Measurements from ENCODE around the gene TMEM245.

Gene TMEM245

DNA sequence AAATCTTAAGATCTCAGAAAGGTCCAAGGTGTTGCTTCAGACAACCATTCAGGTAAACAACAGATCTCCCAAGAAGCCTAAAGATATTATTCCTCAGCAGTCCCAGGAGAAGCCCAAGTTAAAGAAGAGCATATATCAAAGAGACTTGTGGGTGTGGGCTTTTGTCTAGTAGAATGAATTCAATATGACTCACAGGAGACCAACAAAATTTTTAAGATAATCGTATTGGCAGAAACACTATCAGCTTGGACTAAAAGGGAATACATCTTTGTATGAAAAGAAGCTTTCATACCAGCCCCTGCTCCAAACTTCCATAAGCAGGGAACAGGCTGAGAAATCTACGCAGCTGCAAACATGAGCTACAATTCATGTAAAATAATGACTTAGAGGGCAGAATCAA, 116.6 kb downstream of the TMEM245 start:
- Histone ChIP-seq H3K9ac (ENCODE audit: low read length) (no peak overlapping the region), H3K18ac (ENCODE audit: low read depth in 1 of 2, low read length in 2 of 2) (no peak overlapping the region), H3K36me3 (ENCODE audit: control insufficient read depth in 1 of 2, insufficient read depth in 2 of 2, low read depth in 1 of 2, low read length in 2 of 2) (peaks cover 3 to 18% of the 10 kb centered on the region in 2 experiments), H3K27me3 (ENCODE audit: control insufficient read depth in 1 of 2, insufficient read depth in 1 of 2, low read length in 2 of 2) (no peaks in the 10 kb centered on the region), H3K23ac (ENCODE audit: low read length in 2 of 2) (no peak overlapping the region), H3K9me3 (ENCODE audit: control insufficient read depth, low read length) (peaks cover 16% of the 10 kb centered on the region), H2BK15ac (ENCODE audit: low read depth, poor library complexity, severe bottlenecking) (no peak overlapping the region), H4K8ac (ENCODE audit: low read length) (no peak overlapping the region), H2BK12ac (ENCODE audit: low read length in 2 of 2) (no peak overlapping the region), H3K4me2 (ENCODE audit: low read length, poor library complexity, severe bottlenecking) (no peak overlapping the region), H4K91ac (ENCODE audit: low read length) (no peak overlapping the region), H3K4ac (ENCODE audit: low read depth in 1 of 2, low read length in 2 of 2) (no peak overlapping the region), H2AK5ac (ENCODE audit: low read length, severe bottlenecking) (no peak overlapping the region), H3K14ac (ENCODE audit: low read length in 2 of 2) (no peak overlapping the region), H3K4me3 (ENCODE audit: insufficient read depth in 1 of 2, low read depth in 1 of 2, low read length in 2 of 2) (peak overlapping the region in 1 of 2 experiments; percentile 38), H3K4me1 (ENCODE audit: control insufficient read depth, insufficient read depth, low read depth, low read length) (no peaks in the 10 kb centered on the region), H2AFZ (ENCODE audit: low read depth, low read length) (no peak overlapping the region), H2BK120ac (ENCODE audit: low read depth, low read length) (no peak overlapping the region), H3K27ac (ENCODE audit: low read length, poor library complexity, severe bottlenecking) (no peak overlapping the region), H2BK5ac (ENCODE audit: low read depth, low read length, poor library complexity, severe bottlenecking) (no peak overlapping the region), H3K79me1 (replicated peaks; ENCODE audit: low read length, poor library complexity, severe bottlenecking) (peaks cover 4% of the 10 kb centered on the region)
- 93% methylated on average over 2 of the region's 2 CpGs for WGBS
- DNase-seq, result no peak

DNA sequence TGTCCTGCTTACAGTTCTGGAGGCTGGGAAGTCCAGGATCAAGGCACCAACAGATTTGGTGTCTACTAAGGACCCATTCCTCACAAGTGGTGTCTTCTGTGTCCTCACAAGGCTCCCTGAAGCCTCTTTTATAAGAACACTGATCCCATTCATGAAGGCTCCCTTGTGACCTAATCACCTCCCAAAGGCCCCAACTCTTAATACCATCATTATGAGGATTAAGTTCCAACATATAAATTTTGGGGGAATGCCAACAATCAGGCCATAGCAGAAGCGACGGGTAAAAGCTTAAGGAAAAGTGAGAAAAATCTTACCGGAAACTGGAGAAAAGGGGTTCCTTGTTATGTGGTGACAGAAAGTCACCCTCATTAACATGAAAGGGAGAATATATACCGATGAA, 117.6 kb downstream of the TMEM245 start:
- H3K18ac ChIP-seq (ENCODE audit: low read depth in 1 of 2, low read length in 2 of 2), result no peak overlapping the region
- no peak overlapping the region for H3K27ac ChIP-seq (ENCODE audit: low read length, poor library complexity, severe bottlenecking)
- no peak overlapping the region for H2BK120ac ChIP-seq (ENCODE audit: low read depth, low read length)
- H4K8ac ChIP-seq (ENCODE audit: low read length), result no peak overlapping the region
- peaks cover 16% of the 10 kb centered on the region for H3K9me3 ChIP-seq (ENCODE audit: control insufficient read depth, low read length)
- no peak overlapping the region for H3K4ac ChIP-seq (ENCODE audit: low read depth in 1 of 2, low read length in 2 of 2)
- H3K4me2 ChIP-seq (ENCODE audit: low read length, poor library complexity, severe bottlenecking), result no peak overlapping the region
- H3K9ac ChIP-seq (ENCODE audit: low read length), result no peak overlapping the region
- no peak overlapping the region for H2AFZ ChIP-seq (ENCODE audit: low read depth, low read length)
- no peak overlapping the region for H2AK5ac ChIP-seq (ENCODE audit: low read length, severe bottlenecking)
- H3K4me3 ChIP-seq (ENCODE audit: insufficient read depth in 1 of 2, low read depth in 1 of 2, low read length in 2 of 2), result no peak overlapping the region
- 96% methylated on average over 4 of the region's 4 CpGs for WGBS
- H4K91ac ChIP-seq (ENCODE audit: low read length), result no peak overlapping the region
- no peaks in the 10 kb centered on the region for H3K27me3 ChIP-seq (ENCODE audit: control insufficient read depth in 1 of 2, insufficient read depth in 1 of 2, low read length in 2 of 2)
- no peak overlapping the region for H2BK5ac ChIP-seq (ENCODE audit: low read depth, low read length, poor library complexity, severe bottlenecking)
- H2BK15ac ChIP-seq (ENCODE audit: low read depth, poor library complexity, severe bottlenecking), result no peak overlapping the region
- no peak overlapping the region for H3K23ac ChIP-seq (ENCODE audit: low read length in 2 of 2)
- peaks cover 3 to 21% of the 10 kb centered on the region in 2 experiments for H3K36me3 ChIP-seq (ENCODE audit: control insufficient read depth in 1 of 2, insufficient read depth in 2 of 2, low read depth in 1 of 2, low read length in 2 of 2)
- no peak overlapping the region for H3K14ac ChIP-seq (ENCODE audit: low read length in 2 of 2)
- H3K4me1 ChIP-seq (ENCODE audit: control insufficient read depth, insufficient read depth, low read depth, low read length), result no peaks in the 10 kb centered on the region
- no peak for DNase-seq
- peaks cover 11% of the 10 kb centered on the region for H3K79me1 ChIP-seq (replicated peaks; ENCODE audit: low read length, poor library complexity, severe bottlenecking)
- no peak overlapping the region for H2BK12ac ChIP-seq (ENCODE audit: low read length in 2 of 2)

DNA sequence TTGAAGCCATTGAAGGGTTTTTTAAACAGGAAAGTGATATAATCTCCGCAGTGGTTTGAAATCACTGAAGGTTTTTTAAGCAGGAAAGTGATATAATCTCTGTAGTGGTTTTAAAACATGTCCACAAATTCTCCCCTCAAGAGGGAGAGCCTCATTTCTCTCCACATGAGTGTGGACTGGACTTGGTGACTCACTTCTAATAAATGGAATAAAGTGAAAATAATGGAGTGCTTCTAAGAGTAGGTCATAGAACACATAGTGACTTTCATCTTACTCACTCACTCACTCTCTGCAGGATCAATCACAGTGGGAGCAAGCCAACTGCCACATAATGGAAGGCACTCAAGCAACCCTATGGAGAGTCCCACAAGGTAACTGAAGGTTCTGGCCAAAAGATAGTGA, 118.5 kb downstream of the TMEM245 start:
- Histone ChIP-seq H3K14ac (ENCODE audit: low read length in 2 of 2) (no peak overlapping the region), H4K8ac (ENCODE audit: low read length) (no peak overlapping the region), H3K9me3 (ENCODE audit: control insufficient read depth, low read length) (peaks cover 16% of the 10 kb centered on the region), H3K27ac (ENCODE audit: low read length, poor library complexity, severe bottlenecking) (peak overlapping the region; percentile 55), H3K9ac (ENCODE audit: low read length) (peak overlapping the region; percentile 15), H2AK5ac (ENCODE audit: low read length, severe bottlenecking) (no peak overlapping the region), H3K18ac (ENCODE audit: low read depth in 1 of 2, low read length in 2 of 2) (no peak overlapping the region), H2AFZ (ENCODE audit: low read depth, low read length) (no peak overlapping the region), H2BK12ac (ENCODE audit: low read length in 2 of 2) (no peak overlapping the region), H3K4me2 (ENCODE audit: low read length, poor library complexity, severe bottlenecking) (no peak overlapping the region), H3K23ac (ENCODE audit: low read length in 2 of 2) (no peak overlapping the region), H3K4ac (ENCODE audit: low read depth in 1 of 2, low read length in 2 of 2) (no peak overlapping the region), H2BK15ac (ENCODE audit: low read depth, poor library complexity, severe bottlenecking) (no peak overlapping the region), H3K36me3 (ENCODE audit: control insufficient read depth in 1 of 2, insufficient read depth in 2 of 2, low read depth in 1 of 2, low read length in 2 of 2) (peaks cover 3 to 25% of the 10 kb centered on the region in 2 experiments), H2BK120ac (ENCODE audit: low read depth, low read length) (no peak overlapping the region), H3K27me3 (ENCODE audit: control insufficient read depth in 1 of 2, insufficient read depth in 1 of 2, low read length in 2 of 2) (no peaks in the 10 kb centered on the region), H2BK5ac (ENCODE audit: low read depth, low read length, poor library complexity, severe bottlenecking) (no peak overlapping the region), H3K4me1 (ENCODE audit: control insufficient read depth, insufficient read depth, low read depth, low read length) (no peaks in the 10 kb centered on the region), H3K4me3 (ENCODE audit: insufficient read depth in 1 of 2, low read depth in 1 of 2, low read length in 2 of 2) (no peak overlapping the region), H3K79me1 (replicated peaks; ENCODE audit: low read length, poor library complexity, severe bottlenecking) (peaks cover 14% of the 10 kb centered on the region), H4K91ac (ENCODE audit: low read length) (no peak overlapping the region)
- WGBS, result no CpG with 5 or more reads among the region's 1 CpG
- DNase-seq, result peak; percentile 80

DNA sequence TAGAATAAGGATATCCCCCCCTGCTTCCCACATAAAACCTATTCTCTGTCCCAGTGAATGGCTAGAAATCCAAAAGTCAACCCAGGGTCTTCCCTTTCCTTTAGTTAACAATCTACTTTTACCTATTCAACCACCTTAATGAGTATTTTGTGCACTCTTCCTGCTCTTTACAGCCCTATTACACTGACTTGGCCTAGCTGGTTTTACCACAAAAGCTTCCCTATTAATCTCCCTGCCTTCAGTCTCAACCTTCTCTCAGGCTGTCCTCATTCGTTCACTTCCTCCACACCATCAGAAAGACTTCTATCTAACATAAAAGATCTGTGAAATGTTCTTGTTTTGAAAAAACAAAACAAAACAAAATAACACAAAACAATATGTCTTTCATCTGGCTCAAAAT, 122.6 kb downstream of the TMEM245 start:
- Histone ChIP-seq H3K18ac (ENCODE audit: low read depth in 1 of 2, low read length in 2 of 2) (no peak overlapping the region), H3K79me1 (replicated peaks; ENCODE audit: low read length, poor library complexity, severe bottlenecking) (peaks cover 24% of the 10 kb centered on the region), H3K4ac (ENCODE audit: low read depth in 1 of 2, low read length in 2 of 2) (no peak overlapping the region), H2BK15ac (ENCODE audit: low read depth, poor library complexity, severe bottlenecking) (no peak overlapping the region), H4K91ac (ENCODE audit: low read length) (no peak overlapping the region), H3K4me3 (ENCODE audit: insufficient read depth in 1 of 2, low read depth in 1 of 2, low read length in 2 of 2) (no peak overlapping the region), H2AFZ (ENCODE audit: low read depth, low read length) (no peak overlapping the region), H2BK120ac (ENCODE audit: low read depth, low read length) (no peak overlapping the region), H3K27me3 (ENCODE audit: control insufficient read depth in 1 of 2, insufficient read depth in 1 of 2, low read length in 2 of 2) (no peaks in the 10 kb centered on the region), H3K36me3 (ENCODE audit: control insufficient read depth in 1 of 2, insufficient read depth in 2 of 2, low read depth in 1 of 2, low read length in 2 of 2) (peaks cover 12 to 33% of the 10 kb centered on the region in 2 experiments), H2AK5ac (ENCODE audit: low read length, severe bottlenecking) (no peak overlapping the region), H3K23ac (ENCODE audit: low read length in 2 of 2) (no peak overlapping the region), H3K27ac (ENCODE audit: low read length, poor library complexity, severe bottlenecking) (no peak overlapping the region), H2BK5ac (ENCODE audit: low read depth, low read length, poor library complexity, severe bottlenecking) (no peak overlapping the region), H2BK12ac (ENCODE audit: low read length in 2 of 2) (no peak overlapping the region), H3K4me1 (ENCODE audit: control insufficient read depth, insufficient read depth, low read depth, low read length) (peaks cover 2% of the 10 kb centered on the region), H3K9me3 (ENCODE audit: control insufficient read depth, low read length) (no peaks in the 10 kb centered on the region), H3K9ac (ENCODE audit: low read length) (no peak overlapping the region), H4K8ac (ENCODE audit: low read length) (no peak overlapping the region), H3K14ac (ENCODE audit: low read length in 2 of 2) (no peak overlapping the region), H3K4me2 (ENCODE audit: low read length, poor library complexity, severe bottlenecking) (no peak overlapping the region)
- no CpG with 5 or more reads among the region's 1 CpG for WGBS
- DNase-seq, result no peak

All from mesenchymal stem cell (in vitro differentiated cells and primary cell).